Activated CD4-positive, alpha-beta T cell treated with anti-CD3 and anti-CD28 coated beads for 24 hours (primary cell): Measurements from ENCODE around the gene COL5A1.

Source experiments
- DNase-seq, 2 donors: peaks; one replicate each; pipeline ENCODE4 v3.0.0-alpha.2; 2020; ENCODE audit warnings: low read depth in 2 of 2

COL5A1 gene

DNA sequence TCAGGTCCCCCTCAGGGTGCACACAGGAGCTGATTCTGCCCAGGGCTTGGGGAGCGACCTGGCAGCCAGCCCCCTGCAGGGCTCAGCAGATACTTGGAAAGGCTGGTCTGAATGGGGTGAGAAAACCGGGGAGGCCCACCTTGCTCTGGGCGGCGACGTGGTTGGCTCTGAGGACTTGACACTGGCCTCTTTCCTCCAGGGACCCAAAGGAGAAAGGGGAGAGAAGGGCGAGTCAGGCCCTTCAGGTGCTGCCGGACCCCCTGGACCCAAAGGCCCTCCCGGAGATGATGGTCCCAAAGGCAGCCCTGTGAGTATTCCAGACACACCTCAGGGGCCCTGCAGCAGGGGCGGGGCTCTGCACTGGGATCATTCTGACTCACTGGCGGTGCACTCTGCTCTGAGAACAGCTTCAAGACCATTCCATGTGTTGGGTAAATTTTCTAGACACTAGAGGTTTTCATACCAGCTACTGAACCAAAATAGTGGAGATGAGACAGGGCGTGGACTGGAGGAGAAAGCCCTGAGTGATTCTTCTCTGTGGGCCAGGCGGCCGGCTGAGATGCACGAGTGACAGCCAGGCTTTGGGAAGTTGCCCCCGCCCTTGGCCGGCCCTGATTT, 173.1 kb downstream of the COL5A1 start:
- DNase-seq, result no peak

DNA sequence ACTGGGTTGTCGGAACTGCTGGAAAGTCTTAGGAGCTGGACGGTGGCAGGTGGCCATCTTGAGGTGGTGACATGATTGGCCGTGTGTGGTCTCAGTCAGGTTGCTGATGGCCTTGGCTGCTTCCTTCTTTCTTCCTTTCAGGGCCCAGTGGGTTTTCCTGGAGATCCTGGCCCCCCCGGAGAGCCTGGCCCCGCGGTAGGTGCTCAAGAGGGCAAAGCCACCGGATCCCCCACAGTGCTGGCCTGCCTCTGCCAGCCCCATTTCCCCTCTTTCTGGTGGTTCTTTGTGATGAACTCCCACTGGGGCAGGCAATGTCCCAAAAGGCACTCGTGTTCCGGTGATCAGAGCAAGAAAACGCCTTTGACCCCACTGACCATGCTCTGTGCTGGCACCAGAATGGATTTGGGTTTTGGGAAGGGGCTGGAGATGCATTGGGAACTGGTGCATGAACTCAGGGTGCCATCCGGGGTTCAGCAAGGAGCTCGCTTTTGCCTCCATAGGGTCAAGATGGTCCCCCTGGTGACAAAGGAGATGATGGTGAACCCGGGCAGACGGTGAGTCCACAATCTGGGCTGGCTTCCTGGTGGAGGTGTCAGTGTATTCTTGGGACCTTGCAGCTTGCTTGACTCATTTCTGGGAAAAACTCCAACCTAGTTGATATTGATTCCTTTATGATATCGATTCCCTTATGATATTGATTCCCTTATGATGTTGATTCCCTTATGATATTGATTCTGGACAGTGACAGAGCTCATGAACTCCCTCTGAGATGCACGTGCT, 174.0 kb downstream of the COL5A1 start:
- DNase-seq, result no peak

DNA sequence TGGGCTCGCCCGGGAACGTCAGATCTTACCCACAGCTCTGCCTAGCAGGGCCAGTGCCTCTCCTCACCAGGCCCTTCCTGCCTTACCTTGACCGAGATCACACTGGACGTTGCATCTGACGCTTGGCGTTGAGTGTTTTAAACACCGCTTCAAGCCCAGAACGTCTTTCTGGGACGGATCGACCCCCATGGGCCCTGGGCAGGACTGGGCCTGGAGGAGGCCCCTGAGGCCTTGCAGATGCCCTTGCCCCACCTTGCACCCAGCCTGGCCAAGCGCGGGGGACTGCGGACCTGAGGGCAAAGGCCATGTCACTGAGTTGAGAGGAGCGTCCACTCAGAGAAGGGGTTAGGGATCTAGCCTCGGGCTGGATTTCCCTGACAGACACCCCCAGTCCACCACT, 174.7 kb downstream of the COL5A1 start:
- no peak for DNase-seq

DNA sequence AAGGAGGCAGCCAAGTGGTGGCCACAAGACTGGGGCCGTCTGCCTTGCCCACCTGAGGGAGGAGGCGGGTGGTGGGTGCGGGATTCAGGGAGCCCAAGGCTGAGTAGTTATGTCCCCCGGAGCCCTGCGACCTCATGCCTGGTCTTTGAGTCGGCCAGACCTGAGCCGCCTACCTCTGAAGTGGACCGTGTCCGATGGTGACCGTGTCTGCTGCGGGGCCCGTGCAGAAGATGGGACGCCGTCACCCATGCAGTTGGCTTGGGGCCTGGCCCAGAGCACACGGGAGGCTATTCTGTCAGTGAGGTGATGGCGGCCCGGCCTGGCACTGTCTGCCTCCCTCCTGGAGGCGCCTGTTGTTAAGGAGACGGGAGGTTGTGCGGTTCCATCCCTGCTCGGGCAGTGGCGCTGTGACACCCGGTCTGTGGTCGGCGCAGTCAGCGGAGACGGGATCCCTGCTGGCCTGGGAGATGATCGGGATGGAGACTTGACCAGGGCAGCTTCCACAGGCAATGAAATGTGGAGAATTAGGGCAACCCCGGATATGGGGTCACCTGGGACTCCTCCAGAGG, 176.5 kb downstream of the COL5A1 start:
- no peak for DNase-seq

DNA sequence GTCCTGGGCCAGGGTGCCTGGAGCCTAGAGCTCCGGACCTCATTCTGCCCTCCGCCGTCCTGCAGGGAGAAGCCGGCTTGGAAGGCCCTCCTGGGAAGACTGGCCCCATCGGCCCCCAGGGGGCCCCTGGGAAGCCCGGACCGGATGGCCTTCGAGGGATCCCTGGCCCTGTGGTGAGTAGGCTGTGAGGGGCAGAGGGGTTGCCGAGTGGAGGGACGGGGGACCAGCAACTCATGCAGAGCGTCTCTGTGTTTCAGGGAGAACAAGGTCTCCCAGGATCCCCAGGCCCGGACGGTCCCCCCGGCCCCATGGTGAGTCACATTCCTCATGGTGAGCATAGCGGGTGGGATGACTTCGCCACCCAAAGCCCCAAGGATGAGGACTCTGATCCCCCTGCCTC, 177.0 kb downstream of the COL5A1 start:
- DNase-seq, result no peak

DNA sequence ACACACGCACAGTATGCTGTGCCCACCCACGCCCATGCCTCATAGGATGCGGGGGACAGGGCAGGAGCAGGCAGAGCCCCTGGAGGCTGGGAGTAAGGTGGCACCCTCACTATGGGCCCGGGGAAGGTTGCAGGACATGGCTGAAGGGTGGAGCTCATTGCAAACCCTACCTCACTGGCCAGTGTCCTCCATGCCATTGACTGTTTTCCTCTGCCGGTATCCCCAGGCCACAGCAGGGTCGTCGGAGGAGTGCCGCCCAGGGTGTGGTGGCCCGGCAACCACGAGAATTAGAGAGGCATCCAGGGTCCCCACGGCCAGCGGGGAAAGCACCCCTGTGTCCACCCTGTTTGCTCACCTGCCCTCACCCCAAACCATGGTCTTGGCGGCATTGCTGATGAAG, 179.3 kb downstream of the COL5A1 start:
- DNase-seq, result no peak

DNA sequence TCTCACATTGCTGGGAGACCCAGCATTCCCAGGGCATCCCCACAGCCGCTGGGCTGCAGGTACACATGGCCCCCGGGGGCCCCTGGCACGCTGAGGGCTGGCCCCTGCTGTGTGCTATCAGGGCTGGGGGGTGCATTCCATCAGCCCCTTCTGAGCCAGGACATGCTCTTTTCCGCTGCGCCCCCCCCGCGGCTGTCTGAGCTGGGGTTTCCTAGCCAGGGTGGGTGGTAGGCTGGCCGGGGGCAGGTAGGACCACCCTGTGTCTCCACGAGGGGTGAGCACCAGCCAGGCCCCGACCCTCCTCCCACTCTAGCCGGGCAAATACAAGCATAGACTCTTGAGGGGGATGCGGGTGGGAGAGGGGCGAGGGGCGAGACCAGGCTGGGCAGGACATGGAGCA, 180.9 kb downstream of the COL5A1 start:
- DNase-seq, result no peak

DNA sequence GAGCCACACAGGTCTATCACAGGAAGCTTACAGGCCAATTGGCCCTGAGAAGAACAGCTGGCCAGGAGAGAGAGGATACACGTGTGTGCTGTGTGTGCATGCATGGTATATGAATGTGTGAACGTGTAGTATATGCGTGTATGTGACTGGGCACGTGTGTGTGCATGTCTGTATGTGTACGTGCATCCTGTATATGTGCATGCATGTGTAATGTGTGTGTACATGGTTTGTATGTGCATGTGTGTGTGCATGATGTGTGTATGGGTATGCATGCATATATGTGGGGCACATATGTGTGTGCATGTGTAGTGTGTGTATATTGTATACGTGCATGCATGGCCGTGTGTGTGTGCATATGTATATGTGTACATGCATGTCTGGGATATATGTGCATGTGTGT, 182.0 kb downstream of the COL5A1 start:
- no peak for DNase-seq

DNA sequence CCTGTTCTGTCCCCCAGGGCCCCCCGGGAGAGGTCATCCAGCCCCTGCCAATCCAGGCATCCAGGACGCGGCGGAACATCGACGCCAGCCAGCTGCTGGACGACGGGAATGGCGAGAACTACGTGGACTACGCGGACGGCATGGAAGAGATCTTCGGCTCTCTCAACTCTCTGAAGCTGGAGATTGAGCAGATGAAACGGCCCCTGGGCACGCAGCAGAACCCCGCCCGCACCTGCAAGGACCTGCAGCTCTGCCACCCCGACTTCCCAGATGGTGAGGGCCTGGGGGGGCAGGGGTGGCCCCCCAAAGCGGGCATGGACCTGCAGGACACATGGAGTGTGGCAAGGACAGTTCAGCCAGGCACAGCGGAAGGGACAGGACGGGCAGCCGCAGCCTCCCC, 183.0 kb downstream of the COL5A1 start:
- no peak for DNase-seq

DNA sequence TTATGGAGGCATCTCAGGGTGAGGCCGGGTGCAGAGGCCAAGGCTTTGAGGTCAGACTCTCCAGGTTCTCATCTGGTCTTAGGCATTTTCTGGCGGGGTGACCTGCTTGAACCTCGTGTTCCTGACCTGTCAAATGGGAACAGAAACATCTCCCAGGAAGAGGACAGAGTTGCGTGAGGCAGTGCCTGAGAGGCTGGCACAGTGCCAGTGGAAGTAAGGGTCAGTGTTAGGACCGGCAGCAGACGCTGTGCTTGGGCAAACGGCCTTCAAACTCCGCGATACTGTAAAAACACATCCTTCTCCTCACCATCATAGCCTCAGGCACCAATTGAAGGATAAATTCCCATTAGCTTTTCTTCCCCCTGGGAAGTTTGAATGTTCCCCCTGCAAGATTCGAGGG, 183.4 kb downstream of the COL5A1 start:
- no peak for DNase-seq

DNA sequence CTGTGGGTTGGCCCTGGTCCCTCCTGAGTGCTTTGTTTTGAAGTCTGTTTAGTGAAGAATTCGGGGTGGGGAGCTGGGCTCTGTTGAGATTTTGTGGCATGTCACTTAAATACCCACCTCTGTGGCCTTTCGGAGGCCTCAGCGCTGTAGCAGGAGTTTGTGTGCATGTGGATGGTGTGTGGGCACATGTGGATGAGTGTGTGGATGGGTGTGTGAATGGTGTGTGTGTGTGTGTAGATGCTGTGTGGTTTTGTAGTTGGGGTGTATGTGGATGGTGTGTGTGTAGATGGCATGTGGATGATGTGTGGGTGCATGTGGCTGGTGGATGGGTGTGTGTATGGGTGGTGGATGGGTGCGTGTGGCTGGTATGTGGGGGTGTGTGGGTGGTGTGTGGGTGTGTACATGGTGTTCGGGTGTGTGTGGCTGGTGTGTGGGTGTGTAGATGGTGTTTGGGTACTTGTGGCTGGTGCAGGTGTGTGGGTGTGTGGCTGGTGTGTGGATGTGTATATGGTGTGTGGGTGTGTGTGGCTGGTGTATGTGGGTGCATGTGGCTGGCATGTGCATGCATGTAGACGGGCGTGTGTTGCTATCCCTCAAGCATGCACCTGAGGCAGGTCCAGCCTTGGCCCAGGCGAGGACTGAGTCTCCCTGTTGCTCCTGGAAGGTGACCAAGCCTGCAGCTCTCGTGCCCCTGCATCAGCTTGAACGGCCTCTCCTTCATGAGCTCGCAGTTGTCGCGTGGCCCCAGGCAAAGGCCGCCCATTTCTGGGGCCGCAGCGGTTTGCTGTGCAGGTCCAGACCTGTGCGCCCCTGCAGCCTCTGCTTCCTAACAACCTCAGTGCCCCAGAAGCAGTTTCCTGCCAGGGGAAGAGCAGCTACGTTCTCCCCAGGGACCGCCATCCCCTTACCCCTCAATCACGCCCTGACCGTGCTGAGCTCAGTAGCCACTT, 185.0 kb downstream of the COL5A1 start:
- no peak for DNase-seq

DNA sequence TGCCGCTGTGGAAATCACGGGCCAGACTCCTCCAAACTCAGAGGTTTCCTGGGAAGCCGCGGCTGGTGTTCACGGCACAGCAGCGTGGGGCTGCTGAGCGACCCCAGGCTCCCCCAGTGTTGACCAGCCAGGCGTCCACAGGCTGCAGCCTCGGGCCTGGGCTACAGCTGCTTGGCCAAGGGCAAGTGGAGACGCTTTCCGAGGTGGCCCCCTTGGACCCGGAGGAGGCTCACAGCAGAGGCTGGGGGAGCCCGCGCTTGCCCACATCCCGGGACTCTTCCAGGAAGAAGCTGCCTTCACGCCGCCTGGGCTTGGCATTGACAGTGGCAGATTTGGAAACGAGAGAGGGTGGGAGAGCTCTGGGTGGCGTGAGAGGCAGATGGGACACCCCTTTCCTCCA, 186.0 kb downstream of the COL5A1 start:
- no peak for DNase-seq

DNA sequence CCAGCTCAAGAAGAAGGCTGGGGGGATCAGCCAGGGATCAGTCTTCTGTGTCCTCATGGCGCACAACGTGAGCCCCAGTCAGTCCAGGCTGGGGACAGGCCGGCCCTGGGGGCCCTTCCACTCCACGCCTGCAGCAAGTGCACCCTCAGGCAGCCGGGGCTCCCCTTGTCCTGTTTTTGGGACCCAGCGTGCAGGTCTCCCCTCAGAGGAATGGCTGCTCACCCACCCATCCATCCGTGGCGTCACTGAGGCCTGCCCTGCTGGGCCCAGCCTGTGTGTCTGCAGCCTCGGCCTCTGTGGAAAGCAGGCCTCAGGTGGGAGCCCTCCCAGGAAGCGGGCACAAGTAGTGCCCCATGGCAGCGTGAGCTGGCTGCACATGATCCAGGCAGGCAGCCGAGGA, 186.4 kb downstream of the COL5A1 start:
- no peak for DNase-seq

DNA sequence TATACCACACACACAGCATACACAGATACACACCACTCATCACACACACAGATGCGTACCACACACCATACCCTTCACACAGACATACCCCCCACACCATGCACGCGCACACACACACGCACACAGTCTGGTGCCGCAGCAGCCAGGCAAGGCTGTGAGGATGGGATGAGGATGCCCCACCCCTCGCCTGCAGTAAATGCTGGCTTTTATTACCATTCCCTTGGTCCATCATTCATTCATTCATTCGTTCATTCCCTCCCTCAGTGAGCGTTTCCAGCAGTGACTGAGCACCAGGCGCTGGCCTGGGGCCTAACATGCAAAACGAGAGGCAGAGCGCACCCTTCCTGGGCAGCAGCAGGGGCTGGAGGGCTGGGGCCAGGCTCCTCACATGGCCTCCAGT, 187.3 kb downstream of the COL5A1 start:
- no peak for DNase-seq

DNA sequence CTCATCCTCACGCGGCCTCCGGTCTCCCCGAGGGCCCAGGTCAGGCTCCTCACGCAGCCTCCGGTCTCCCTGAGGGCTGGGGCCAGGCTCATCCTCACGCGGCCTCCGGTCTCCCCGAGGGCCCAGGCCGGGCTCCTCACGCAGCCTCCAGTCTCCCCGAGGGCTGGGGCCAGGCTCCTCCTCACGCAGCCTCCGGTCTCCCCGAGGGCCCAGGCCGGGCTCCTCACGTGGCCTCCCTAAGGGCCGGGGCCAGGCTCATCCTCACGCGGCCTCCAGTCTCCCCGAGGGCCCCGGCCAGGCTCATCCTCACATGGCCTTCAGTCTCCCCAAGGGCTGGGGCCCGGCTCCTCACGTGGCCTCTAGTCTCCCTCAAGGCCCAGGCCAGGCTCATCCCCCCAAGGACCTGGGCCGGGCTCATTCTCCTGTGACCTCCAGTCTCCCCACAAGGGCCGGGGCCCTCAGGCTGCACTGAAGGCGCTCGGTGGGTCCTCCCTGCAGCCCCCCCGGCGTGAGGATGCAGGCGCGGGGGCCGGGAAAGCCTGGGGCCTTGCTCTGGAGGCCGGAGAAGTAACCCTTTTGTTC, 187.8 kb downstream of the COL5A1 start:
- no peak for DNase-seq

DNA sequence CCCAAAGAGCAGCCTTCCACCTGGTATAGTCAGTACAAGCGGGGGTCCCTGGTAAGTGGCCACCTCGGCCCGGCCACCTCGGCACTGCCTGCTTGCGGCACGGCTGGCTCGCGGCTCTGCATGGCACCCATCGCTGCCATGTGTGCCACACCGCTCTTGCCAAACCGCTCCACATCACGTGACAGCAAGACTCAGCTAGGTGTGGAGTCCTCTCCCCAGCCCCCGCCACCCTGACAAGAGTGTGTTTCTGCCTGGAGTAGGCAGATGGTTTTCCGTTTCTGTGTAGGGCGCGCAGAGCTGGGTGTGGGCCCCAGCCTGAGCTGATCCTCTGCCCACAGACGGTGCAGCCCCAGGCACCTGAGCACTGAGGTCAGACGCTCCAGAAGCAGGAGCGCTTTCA, 188.5 kb downstream of the COL5A1 start:
- no peak for DNase-seq

DNA sequence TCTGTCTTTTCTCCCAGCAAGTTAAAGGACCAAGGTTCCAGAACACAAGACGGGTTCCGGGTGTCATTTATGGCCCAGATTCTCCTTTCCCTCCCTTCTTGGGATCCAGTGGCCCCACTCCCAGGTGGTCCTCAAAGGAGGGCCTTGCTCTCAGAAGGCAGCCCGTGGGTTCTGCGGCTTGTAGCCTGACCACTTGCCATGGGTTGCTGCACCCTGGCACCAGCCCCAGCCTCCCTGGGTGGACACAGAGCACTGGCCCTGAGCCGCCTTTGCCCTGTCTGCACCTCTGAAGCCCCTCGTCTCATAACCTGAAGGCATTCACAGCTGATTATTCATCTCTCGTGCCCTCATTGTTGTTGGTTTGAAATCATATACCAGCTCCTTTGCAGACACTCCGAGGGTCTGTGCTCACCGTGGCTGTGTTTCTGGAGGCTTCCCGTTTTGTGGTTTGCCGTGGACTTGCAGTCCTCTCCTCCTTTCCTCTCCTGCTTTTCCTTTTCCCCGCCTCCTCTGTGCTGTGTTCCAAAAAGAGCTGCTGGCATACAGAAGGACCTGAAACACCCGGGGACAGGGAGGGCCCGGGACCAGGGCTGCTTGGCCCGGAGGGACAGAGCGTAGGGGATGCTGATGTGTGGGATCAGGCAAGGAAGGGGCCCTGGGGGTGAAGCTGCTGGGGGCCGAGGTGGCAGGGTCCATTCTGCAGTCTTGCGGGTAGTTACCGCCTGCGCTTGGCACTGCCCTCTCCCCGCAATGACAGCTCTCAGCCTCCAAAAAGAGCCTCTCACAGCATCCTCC, 189.5 kb downstream of the COL5A1 start:
- no peak for DNase-seq

DNA sequence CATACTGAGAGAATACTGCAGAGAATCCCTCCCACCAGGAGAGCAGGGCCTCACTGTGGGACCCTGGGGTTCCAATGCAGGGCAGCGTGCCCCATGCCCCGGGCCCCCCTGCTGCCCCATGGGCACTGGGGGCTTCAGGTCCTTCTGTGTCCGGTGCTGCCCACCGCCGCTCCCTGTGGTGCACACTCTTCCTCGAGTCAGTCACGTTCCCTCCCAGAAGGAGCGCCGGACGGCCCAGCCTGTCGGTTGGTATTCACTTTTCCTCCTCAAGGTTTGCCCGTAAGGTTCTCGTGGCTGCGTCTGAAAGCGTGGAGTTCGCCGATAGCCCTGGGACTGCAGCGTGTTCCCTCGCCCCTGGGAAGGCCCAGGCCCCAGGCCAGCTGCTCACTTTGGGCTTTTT, 190.9 kb downstream of the COL5A1 start:
- no peak for DNase-seq

DNA sequence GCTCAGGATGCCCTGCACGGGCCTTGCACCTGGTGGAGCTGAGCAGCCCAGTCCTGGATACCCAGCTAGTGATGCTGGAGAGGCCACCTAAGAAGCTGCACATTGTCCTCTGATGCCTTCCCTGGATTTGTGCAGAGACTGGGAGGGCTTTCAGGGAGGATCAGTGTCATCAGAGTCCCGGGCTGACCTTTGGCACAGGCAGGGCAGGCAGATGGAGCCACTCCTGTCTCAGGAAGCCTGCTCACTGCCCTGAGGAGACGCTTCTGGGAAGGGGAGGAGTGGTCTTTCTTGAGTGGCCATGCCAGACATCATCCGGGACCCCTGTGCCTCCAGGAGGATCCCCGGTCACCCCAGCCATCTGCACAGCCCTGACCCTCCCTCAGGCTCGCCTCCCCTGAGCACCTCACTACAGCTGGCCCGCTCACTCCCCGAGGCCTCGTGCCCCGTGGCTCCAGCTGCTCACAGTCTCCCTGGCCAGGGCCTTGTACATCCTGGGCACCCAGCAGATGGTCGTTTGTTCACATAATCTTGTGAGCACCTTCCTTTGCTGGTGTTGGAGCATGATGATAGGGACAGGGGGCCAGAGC, 191.8 kb downstream of the COL5A1 start:
- no peak for DNase-seq

DNA sequence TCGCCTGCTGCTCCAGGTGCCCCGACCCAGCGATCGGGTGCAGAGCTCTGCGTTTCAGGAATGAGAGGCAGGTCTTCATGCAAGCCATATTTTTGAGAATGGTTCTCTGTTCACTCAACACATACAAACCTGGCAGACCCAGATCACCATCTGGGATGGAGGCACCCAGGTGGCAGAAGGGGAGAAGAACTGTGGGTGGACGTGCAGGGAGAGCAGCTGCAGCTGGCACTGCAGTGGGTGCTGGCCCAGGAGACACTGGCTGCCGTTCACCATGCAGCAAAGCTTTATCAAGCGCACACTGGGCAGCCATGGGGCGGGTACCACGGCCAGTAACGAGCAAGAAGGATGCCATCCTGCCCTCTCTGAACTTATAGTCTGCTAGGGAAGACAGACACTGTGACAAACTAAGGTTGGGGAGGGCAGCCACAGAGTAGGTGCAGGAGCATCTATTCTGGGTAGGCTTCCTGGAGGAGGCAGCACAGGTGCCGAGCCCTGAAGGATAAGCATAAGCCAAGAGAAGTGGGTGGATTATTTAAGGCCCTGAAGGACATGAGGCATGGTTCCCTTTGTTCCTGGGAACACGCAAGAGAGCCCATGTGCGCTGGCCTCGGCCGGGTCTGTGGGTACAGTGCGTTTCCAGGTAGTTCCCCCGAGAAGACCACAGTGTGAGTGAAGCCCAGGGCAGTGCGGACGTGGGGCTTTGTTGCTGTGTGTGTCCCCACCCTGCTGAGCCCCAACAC, 192.8 kb downstream of the COL5A1 start:
- no peak for DNase-seq
